Measurements from ENCODE around the gene SNX11.
"Not testable (repeated sequence)": the region's sequence is repeated elsewhere in the genome, so short reads cannot be mapped to it uniquely, and the experiment has no call there.

The SNX11 gene

DNA sequence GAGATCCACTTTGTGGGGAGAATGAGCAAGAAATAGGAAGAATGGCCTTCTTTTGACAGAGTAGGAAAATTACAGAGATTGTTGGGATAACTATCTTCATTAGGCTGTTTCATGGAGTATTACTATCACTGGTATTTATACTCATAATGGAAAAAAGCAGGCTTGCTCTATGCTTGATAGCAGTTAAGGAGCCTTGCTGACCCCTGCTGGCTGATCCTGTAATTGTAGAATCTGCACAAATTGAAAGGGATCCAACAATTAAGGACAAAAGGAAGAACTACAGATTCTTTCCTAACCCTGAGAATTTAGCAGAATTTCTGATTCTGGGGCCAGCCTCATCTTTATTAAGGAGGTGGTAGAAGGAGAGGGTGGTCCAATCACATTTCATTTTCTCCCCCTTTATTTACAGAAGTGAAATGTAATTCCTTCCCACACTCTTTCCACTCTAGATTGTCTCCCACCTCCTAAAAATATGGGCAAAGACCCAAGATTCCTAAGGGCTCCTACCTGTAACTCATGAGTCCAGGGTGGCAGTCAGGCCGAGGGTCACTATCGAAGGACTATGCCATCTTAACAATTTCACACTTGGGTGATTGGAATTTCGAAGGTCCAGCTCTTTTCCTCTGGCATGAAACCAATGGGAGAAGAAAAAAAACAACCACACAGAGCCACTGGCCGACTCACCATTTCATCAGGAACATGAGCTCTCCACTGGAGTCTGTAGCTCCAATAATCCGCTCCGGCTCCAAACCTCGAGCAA, 33.1 kb upstream of the SNX11 start:
- Histone ChIP-seq H3K9me3 (ENCODE audit: insufficient read depth, low read length, severe bottlenecking) (no peaks in the 10 kb centered on the region), H4K20me1 (ENCODE audit: insufficient read depth, low read length) (peaks cover 45% of the 10 kb centered on the region), H3K9ac (ENCODE audit: low read depth, low read length) (no peak overlapping the region), H3K4me3 (ENCODE audit: low read depth in 1 of 2, low read length in 2 of 2) (no peak overlapping the region), H2AFZ (ENCODE audit: low read depth, low read length) (no peak overlapping the region), H3K27ac (ENCODE audit: low read length) (no peak overlapping the region), H3K27me3 (ENCODE audit: insufficient read depth, low read length, poor library complexity) (no peaks in the 10 kb centered on the region), H3K4me1 (ENCODE audit: insufficient read depth, low read length) (no peaks in the 10 kb centered on the region), H3K79me2 (ENCODE audit: insufficient read depth, low read length) (peaks cover 37% of the 10 kb centered on the region), H3K36me3 (ENCODE audit: insufficient read depth, low read length) (peaks cover 74% of the 10 kb centered on the region), H3K4me2 (ENCODE audit: insufficient read depth, low read length) (no peak overlapping the region)
- ATAC-seq (ENCODE audit: insufficient read depth, low read depth), result peak; percentile 91
- DNase-seq, result peak; percentile 75
- no peak for TF ChIP-seq EZH2 (IDR thresholded peaks at IDR 0.05; ENCODE audit: borderline replicate concordance, low read depth, low read length, severe bottlenecking)
- TF ChIP-seq, protein P1, sequence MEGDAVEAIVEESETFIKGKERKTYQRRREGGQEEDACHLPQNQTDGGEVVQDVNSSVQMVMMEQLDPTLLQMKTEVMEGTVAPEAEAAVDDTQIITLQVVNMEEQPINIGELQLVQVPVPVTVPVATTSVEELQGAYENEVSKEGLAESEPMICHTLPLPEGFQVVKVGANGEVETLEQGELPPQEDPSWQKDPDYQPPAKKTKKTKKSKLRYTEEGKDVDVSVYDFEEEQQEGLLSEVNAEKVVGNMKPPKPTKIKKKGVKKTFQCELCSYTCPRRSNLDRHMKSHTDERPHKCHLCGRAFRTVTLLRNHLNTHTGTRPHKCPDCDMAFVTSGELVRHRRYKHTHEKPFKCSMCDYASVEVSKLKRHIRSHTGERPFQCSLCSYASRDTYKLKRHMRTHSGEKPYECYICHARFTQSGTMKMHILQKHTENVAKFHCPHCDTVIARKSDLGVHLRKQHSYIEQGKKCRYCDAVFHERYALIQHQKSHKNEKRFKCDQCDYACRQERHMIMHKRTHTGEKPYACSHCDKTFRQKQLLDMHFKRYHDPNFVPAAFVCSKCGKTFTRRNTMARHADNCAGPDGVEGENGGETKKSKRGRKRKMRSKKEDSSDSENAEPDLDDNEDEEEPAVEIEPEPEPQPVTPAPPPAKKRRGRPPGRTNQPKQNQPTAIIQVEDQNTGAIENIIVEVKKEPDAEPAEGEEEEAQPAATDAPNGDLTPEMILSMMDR (IDR thresholded peaks at IDR 0.05; ENCODE audit: borderline replicate concordance, extremely low read depth, low read length, poor library complexity, severe bottlenecking), result peak; percentile 86

DNA sequence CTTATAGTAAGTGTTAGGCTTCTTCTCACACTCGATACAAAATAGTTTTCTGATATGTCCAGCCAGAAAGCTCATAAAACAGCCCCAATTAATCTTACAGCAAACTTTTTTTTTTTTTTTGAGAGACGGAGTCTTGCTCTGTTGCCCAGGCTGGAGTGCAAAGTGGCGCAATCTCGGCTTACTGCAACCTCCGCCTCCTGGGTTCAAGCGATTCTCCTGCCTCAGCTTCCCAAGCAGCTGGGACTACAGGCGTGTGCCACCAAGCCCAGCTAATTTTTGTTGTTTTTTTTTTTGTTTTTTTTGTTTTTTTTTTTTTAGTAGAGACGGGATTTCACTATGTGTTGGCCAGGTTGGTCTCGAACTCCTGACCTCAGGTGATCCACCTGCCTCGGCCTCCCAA, 30.4 kb upstream of the SNX11 start:
- H3K27me3 ChIP-seq (ENCODE audit: insufficient read depth, low read length, poor library complexity); ATAC-seq (ENCODE audit: insufficient read depth, low read depth); H2AFZ ChIP-seq (ENCODE audit: low read depth, low read length); H3K4me3 ChIP-seq (ENCODE audit: low read depth in 1 of 2, low read length in 2 of 2); H3K9ac ChIP-seq (ENCODE audit: low read depth, low read length); H3K9me3 ChIP-seq (ENCODE audit: insufficient read depth, low read length, severe bottlenecking); H3K27ac ChIP-seq (ENCODE audit: low read length); H3K4me1 ChIP-seq (ENCODE audit: insufficient read depth, low read length); H3K4me2 ChIP-seq (ENCODE audit: insufficient read depth, low read length); DNase-seq: not testable (repeated sequence)
- Histone ChIP-seq H3K79me2 (ENCODE audit: insufficient read depth, low read length) (peaks cover 62% of the 10 kb centered on the region), H4K20me1 (ENCODE audit: insufficient read depth, low read length) (peaks cover 59% of the 10 kb centered on the region), H3K36me3 (ENCODE audit: insufficient read depth, low read length) (peaks cover 49% of the 10 kb centered on the region)

DNA sequence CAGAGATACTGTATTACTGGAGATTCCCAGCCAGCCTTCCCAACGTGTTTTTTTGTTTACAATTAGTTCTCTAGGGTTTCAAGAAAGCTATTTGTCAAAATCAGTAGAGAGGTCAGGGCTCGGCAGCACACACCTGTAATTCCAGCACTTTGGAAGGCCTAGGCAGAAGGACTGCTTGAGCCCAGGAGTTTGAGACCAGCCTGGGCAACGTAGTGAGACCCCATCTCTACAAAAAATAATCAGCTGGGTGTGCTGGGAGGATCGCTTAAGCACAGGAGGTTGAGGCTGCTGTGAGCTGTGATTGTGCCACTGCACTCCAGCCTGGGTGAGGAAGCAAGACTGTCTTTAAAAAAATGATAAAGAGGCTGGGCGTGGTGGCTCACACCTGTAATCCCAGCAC, 25.7 kb upstream of the SNX11 start:
- TF ChIP-seq, protein P1 (IDR thresholded peaks at IDR 0.05; ENCODE audit: borderline replicate concordance, extremely low read depth, low read length, poor library complexity, severe bottlenecking), result no peak
- no peak for TF ChIP-seq EZH2 (IDR thresholded peaks at IDR 0.05; ENCODE audit: borderline replicate concordance, low read depth, low read length, severe bottlenecking)
- Histone ChIP-seq H3K79me2 (ENCODE audit: insufficient read depth, low read length) (peaks cover 91% of the 10 kb centered on the region), H3K4me1 (ENCODE audit: insufficient read depth, low read length) (no peaks in the 10 kb centered on the region), H3K27me3 (ENCODE audit: insufficient read depth, low read length, poor library complexity) (no peaks in the 10 kb centered on the region), H4K20me1 (ENCODE audit: insufficient read depth, low read length) (peaks cover 60% of the 10 kb centered on the region), H3K9me3 (ENCODE audit: insufficient read depth, low read length, severe bottlenecking) (no peaks in the 10 kb centered on the region), H3K27ac (ENCODE audit: low read length) (no peak overlapping the region), H3K36me3 (ENCODE audit: insufficient read depth, low read length) (peaks cover 3% of the 10 kb centered on the region; the same call in 1 of the 2 replicates), H2AFZ (ENCODE audit: low read depth, low read length) (no peak overlapping the region), H3K4me3 (ENCODE audit: low read depth in 1 of 2, low read length in 2 of 2) (no peak overlapping the region), H3K9ac (ENCODE audit: low read depth, low read length) (no peak overlapping the region), H3K4me2 (ENCODE audit: insufficient read depth, low read length) (no peak overlapping the region)
- ATAC-seq (ENCODE audit: insufficient read depth, low read depth) (no peak), DNase-seq (no peak)

DNA sequence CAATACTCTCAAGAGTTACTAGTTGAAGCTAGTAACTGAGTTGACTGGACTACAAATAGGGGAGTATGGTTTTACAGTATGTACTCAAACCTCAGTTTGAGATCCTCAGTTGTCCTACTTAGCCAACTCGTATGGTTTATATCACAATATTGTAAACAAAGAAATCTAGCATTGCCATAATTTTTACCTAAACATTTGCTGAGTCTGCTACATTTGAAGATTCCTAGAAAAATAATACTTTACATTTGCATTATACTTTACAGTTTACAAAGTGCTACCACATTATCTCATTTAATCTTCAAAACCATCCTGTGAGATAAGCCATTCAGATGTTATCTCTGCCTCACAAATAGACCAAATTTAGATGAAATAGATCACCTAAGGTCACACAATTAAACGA, 22.6 kb upstream of the SNX11 start:
- no peak for TF ChIP-seq EZH2 (IDR thresholded peaks at IDR 0.05; ENCODE audit: borderline replicate concordance, low read depth, low read length, severe bottlenecking)
- TF ChIP-seq, protein P1 (IDR thresholded peaks at IDR 0.05; ENCODE audit: borderline replicate concordance, extremely low read depth, low read length, poor library complexity, severe bottlenecking), result no peak
- H3K4me3 ChIP-seq (ENCODE audit: low read depth in 1 of 2, low read length in 2 of 2), result no peak overlapping the region
- H3K27ac ChIP-seq (ENCODE audit: low read length), result no peak overlapping the region
- H4K20me1 ChIP-seq (ENCODE audit: insufficient read depth, low read length), result peaks cover 45% of the 10 kb centered on the region
- H3K79me2 ChIP-seq (ENCODE audit: insufficient read depth, low read length), result peaks cover 92% of the 10 kb centered on the region
- no peak overlapping the region for H3K4me2 ChIP-seq (ENCODE audit: insufficient read depth, low read length)
- no peak overlapping the region for H2AFZ ChIP-seq (ENCODE audit: low read depth, low read length)
- H3K27me3 ChIP-seq (ENCODE audit: insufficient read depth, low read length, poor library complexity), result no peaks in the 10 kb centered on the region
- ATAC-seq (ENCODE audit: insufficient read depth, low read depth) (no peak), DNase-seq (no peak)
- H3K4me1 ChIP-seq (ENCODE audit: insufficient read depth, low read length), result no peaks in the 10 kb centered on the region
- H3K9ac ChIP-seq (ENCODE audit: low read depth, low read length), result no peak overlapping the region
- H3K36me3 ChIP-seq (ENCODE audit: insufficient read depth, low read length), result no peaks in the 10 kb centered on the region; the same call in 1 of the 2 replicates
- no peaks in the 10 kb centered on the region for H3K9me3 ChIP-seq (ENCODE audit: insufficient read depth, low read length, severe bottlenecking)
